Measurements from ENCODE around the gene NRDE2.

DNA sequence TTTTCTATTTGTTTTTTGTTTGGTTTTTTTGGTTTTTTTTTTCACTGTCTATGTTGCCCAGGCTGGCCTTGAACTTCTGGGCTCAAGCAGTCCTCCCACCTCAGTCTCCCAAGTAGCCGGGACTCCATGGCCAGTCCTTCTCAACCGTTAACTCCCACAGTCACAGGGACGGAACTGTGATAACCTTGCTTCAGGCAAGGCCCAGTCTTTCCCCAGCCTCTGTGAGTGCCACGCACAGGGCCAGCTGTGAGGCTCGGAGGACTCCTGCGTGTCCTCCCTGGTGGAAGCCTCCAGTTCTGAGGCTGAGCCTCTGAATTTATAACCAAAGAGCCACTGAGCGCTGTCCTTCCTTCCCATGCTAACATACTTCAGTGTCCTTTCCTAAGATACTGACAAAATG is 51.6 kb downstream of the NRDE2 start:
- no peak for TF ChIP-seq POLR2A (IDR thresholded peaks at IDR 0.05; ENCODE audit: low read depth)
- no peak for TF ChIP-seq POLR2AphosphoS5 (IDR thresholded peaks at IDR 0.05)
- TF ChIP-seq, protein P1, sequence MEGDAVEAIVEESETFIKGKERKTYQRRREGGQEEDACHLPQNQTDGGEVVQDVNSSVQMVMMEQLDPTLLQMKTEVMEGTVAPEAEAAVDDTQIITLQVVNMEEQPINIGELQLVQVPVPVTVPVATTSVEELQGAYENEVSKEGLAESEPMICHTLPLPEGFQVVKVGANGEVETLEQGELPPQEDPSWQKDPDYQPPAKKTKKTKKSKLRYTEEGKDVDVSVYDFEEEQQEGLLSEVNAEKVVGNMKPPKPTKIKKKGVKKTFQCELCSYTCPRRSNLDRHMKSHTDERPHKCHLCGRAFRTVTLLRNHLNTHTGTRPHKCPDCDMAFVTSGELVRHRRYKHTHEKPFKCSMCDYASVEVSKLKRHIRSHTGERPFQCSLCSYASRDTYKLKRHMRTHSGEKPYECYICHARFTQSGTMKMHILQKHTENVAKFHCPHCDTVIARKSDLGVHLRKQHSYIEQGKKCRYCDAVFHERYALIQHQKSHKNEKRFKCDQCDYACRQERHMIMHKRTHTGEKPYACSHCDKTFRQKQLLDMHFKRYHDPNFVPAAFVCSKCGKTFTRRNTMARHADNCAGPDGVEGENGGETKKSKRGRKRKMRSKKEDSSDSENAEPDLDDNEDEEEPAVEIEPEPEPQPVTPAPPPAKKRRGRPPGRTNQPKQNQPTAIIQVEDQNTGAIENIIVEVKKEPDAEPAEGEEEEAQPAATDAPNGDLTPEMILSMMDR (IDR thresholded peaks at IDR 0.05), result no peak
- no peak for TF ChIP-seq EP300 (IDR thresholded peaks at IDR 0.05)
